ENCODE data around the gene PTAR1.
"Not testable (repeated sequence)": the region's sequence is repeated elsewhere in the genome, so short reads cannot be mapped to it uniquely, and the experiment has no call there.

DNA sequence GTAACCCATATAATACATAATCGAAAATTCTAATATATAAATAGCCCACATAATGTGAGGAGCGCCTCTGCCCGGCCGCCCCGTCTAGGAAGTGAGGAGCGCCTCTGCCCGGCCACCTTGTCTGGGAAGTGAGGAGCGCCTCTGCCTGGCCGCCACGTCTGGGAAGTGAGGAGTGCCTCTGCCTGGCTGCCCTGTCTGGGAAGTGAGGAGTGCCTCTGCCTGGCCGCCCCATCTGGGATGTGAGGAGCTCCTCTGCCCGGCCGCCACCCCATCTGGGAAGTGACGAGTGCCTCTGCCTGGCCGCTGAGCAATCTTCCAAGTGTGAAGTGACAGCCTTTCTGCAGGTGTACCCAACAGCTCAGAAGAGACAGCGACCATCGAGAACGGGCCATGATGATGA, 39.7 kb upstream of the PTAR1 start:
- TF ChIP-seq, protein P1, sequence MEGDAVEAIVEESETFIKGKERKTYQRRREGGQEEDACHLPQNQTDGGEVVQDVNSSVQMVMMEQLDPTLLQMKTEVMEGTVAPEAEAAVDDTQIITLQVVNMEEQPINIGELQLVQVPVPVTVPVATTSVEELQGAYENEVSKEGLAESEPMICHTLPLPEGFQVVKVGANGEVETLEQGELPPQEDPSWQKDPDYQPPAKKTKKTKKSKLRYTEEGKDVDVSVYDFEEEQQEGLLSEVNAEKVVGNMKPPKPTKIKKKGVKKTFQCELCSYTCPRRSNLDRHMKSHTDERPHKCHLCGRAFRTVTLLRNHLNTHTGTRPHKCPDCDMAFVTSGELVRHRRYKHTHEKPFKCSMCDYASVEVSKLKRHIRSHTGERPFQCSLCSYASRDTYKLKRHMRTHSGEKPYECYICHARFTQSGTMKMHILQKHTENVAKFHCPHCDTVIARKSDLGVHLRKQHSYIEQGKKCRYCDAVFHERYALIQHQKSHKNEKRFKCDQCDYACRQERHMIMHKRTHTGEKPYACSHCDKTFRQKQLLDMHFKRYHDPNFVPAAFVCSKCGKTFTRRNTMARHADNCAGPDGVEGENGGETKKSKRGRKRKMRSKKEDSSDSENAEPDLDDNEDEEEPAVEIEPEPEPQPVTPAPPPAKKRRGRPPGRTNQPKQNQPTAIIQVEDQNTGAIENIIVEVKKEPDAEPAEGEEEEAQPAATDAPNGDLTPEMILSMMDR (conservative IDR thresholded peaks at IDR 0.05; ENCODE audit: low read length): not testable (repeated sequence)
- TF ChIP-seq EZH2phosphoT487 (IDR thresholded peaks at IDR 0.05; ENCODE audit: borderline replicate concordance, low read depth, low read length): not testable (repeated sequence)
